TTC549 (cell line): ENCODE measurements around the gene CCDC13.
A peak's percentile ranks its signal among the peaks of the same experiment; 100 is the strongest.

ENCODE experiments used
- FAIRE-seq: peaks from 2 replicates; lab custom pipeline; 2012; peaks lifted over from hg19 to GRCh38; lab: Jason Lieb, UNC

CCDC13 gene

DNA sequence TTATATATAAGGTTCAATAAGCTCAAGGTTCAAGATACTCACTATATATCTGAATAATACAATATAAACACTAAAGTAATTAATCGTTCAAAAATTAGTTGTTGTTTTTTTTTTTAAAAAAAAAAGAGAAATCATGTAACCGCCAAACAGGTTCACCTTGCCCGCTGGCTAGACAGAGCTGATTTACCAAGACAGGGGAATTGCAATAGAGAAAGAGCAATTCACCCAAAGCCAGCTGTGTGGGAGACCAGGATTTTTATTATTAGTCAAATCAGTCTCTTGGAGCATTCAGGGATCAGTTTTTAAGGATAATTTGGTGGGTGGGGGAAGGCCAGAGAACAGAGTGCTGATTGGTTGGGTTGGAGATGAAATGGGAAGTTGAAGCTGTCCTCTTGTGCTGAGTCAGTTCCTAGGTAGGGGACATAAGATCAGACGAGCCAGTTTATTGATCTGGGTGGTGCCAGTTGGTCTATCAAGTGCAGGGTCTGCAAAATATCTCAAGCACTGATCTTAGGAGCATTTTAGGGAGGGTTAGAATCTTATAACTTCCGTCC, 23.4 kb upstream of the CCDC13 start:
- no peak for FAIRE-seq

DNA sequence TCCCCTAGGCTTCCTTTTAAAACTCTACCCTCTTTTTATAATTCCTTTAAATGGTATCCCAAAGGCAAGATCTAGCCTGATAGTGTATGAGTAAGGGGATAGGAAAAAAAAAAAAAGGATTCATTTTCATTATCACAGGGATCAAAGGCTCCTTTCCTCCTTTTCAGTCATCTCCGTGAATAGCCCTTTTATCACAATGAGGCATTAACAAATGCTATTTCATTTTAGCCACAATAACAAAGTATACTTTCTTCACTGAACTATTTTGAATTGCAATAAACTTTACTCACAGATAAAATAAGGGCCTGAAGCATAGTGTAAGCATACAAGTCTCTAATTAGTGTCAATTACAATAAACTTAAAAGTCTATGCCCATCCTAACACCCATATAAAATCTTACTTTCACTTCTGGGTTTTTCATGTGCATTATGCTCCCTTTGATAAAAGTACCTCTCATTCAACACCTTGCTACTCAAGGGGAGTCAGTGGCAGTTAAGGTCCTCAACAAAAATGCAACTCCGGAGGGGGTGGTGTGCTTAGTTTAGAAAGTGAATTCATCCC, 22.6 kb upstream of the CCDC13 start:
- no peak for FAIRE-seq

DNA sequence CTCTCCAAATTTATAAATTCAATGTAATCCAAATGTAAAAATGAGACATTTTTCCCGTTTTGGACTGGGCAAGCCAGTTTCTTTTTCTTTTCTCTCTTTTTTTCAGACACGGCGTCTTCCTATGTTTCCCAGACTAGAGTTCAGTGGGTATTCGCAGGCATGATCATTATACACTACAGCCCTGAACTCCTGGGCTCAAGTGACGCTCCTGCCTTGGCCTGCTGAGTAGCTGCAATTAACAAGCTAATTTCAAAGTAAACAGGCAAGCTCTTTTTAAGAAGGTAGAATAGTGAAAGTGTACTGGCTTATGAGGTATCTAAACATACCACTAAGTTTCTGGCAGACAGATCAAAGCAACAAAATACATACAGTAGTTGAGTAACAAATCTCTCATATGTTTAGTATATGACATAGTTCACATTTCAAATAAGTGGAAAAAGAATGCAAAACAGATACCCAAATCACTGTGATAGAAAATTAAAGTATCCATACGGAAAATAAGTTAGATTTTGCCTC, 17.7 kb upstream of the CCDC13 start:
- no peak for FAIRE-seq

DNA sequence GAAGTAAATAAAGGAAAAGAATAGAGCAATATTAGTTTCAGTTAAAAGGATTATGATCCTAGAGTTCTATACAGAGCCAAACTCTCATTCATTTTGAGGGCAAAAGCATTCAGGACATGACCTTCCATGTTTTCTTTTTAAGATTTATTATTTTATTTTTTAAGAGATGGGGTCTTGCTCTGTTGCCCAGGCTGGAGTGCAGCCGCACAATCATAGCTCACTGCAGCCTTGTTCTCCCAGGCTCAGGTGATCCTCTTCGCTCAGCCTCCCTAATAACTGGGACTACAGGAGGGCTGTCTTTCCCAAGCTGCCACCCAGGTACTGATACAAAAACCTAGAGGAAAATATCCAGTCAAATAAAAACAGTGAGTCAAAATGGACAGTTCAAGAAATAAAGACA, 13.6 kb upstream of the CCDC13 start:
- FAIRE-seq: no peak

DNA sequence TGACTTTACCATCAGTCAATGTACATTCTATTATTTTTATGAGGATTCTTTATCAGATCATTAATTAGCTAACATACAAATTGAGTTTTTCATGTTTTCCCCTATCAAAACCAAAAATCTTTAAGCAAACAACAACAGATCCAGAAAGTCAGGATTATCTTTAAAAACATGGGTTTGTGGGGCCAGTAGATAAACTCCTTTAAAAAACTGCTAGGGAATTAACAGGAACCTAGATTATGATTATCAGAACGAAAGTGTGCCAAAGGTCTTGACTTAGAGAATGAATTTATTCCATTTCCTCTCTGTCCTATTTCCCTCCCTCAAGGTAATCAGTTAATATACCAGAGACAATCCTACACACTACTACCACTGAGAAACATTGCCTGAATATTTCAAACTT, 13.2 kb upstream of the CCDC13 start:
- no peak for FAIRE-seq

DNA sequence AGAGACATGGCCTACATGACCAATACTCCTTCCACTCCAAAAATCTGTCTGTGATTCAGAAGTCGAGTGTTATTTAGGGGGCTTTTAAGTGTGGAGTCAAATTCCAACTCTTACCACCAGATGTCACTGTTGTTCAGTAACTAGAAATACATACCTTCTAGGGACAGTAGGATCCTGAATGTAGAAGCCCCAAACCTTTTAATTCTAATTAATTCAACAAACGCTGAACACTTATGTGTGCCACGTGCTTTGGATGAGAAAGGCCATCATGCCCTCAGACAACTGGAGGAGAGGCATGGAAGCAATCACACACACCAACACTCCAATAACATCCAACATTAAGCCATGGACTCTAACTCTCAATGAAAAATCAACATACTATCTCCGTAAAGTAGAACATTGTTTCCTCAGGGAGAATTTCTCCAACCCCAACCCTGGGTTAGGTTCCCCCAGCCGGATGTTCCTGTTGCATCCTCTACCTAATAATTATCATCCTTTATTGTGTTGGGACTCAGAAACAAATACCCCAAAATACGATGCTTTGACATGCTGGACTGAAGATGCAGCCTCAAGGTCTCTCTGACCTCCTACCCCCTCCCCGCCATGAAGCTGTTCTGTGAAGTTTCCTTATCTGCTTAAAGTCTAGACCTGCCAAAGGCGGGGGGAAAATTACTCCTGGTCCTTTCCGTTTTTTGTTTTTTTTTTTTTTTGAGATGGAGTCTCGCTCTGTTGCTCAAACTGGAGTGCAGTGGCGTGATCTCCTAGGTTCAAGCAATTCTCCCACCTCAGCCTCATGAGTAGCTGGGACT, 8.0 kb upstream of the CCDC13 start:
- peak; percentile 39 for FAIRE-seq

DNA sequence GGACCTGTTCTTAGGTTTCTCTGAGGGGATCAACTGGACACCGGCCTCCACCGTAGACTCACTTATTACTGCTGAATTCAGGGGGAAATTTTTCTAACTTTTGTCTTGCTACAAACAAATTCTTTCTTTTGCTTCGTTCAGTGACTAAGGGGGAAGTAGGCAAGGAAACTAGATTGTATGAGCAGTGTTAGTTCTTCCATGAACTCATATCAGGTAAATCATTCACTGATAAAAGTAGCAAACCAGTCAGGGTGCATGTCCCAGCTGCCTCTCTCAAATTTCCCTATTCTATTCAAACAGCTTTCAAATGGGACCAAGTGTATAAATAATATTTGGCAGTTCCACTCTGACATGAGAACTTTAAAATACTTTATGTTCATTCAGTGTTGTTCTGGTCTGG, 7.3 kb upstream of the CCDC13 start:
- no peak for FAIRE-seq

DNA sequence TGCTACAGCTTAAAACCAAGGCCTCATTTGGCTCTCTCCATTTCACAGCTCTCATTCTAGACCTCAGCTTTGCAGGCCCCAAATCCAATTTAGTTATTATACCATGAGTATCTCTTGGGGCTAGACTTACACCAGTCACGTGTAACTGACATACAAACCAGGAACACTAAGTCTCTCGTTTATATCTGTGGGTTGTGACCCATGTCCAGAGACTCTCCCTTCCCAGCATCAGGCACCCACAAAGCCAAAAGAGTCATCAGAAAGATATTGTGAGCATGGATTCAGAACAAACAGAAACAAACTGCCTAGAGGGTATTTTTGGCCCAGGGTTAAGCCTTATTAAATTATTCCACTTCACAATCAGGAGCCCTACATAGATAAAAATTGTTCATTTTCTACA, 5.6 kb upstream of the CCDC13 start:
- no peak for FAIRE-seq

DNA sequence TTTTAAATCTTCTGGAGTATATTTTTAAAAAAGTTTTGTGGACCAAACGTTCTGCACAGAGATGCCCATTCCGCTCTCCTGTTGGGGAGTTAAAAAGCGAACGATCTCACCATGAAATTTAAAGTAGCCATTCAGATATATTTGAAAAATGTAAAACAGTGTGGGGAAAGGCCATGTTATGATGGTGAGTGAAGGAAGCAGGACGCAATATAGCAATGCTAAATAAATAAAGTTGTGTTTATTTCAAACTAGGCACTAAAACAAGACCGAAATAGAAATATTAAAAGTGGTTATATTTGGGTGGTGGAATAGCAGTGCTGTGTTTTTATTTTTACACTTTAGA, 327 bp upstream of the CCDC13 start:
- FAIRE-seq: no peak

DNA sequence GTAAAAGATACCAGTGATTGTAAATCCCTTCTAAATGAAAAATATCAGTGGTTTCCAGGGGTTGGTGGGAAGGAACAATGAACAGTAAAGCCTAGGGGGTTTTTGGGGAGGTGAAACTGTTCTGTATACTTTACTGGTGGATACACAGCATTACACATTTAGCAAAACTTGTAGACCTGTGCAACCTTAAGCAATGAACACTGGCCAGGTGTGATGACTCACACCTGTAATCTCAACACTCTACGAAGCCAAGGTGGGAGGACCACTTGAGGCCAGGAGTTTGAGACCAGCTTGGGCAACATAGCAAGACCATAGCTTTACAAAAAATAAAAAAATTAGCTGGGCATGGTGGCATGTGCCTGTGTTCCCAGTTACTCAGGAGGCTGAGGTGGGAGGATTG, 1.8 kb downstream of the CCDC13 start:
- FAIRE-seq: no peak

DNA sequence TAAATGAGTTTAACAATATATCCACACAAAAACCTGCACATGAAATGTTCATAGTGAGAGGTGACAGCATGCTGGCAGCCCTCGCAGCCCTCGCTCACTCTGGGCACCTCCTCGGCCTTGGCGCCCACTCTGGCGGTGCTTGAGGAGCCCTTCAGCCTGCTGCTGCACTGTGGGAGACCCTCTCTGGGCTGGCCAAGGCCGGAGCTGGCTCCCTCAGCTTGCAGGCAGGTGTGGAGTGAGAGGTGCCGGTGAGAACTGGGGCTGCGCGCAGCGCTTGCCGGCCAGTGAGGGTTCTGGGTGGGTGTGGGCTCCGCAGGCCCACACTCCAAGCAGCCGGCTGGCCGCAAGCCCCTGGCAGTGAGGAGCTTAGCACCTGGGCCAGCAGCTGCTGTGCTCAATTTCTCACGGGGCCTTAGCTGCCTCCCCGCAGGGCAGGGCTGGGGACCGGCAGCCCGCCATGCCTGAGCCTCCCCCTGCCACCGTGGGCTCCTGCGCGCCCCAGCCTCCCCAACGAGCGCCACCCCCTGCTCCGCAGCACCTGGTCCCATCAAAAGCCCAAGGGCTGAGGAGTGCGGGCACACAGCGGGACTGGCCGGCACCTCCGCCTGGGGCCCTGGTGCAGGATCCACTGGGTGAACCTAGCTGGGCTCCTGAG, 3.4 kb downstream of the CCDC13 start:
- FAIRE-seq: no peak

DNA sequence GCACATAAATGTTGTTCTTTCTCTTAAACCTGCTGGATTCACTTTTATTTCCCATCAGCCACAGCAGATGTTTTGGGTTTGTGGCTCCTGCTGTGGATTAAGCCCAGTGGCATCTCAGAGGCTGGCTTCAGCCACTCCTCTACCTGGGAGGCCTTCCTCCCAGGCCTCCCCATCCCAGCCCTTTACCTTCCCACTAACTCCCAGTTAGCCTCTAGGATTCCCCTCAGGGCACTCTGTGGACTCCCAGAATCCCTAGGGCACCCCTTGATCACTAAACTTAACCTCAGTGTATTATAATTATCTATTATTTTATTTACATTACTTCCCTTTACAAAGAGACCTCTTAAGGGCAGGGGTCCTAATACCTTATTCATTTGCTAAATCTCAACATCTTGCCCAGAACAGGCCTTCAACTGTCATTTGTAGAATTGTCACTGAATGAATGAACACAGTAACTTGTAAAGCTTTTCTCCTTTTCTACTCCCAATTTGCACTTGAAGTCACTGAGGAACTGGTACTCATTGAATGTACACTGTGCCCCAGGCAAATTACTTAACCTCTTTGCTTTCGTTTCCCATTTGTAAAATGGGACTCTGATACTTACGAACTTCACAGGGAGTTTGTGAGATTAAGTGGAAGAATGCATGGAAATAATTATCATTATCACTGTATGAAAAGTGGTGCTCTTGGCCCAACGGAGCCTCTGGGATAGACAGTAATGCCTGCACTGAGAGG, 8.3 kb downstream of the CCDC13 start:
- FAIRE-seq: no peak

DNA sequence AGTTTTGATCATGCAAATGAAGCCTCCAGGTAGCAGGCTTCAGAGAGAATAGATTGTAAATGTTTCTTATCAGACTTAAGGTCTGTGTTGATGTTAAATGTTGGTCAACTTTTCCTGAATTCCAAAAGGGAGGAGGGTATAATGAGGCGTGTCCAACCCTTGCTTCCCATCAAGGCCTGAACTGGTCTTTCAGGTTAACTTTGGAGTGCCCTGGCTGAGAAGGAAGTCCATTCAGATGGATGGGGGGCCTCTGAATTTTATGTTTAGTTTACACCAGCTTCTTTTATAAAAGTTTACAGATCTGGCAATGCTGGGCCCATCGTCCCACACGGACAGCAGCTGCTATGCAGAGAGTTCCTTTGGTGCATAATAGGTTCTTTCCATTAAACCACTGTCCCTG, 8.9 kb downstream of the CCDC13 start:
- no peak for FAIRE-seq

DNA sequence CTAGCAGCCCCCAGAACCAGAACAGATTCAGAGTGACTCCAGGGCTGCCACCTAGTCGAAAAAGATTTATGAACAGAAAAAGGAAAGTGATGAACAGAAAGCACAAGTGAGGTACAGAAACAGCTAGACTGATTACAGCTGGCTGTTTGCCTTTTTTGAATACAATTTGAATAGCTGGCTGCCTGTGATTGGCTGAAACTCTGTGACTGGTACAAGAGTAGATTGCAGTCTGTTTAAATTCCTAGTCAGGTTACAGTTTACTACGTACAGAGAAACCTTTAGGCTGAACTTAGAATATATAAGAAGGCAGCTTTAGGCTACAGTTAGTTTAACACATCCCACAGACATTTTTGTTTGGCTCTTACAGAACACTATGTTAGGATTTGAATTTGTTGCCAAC, 10.0 kb downstream of the CCDC13 start:
- no peak for FAIRE-seq

DNA sequence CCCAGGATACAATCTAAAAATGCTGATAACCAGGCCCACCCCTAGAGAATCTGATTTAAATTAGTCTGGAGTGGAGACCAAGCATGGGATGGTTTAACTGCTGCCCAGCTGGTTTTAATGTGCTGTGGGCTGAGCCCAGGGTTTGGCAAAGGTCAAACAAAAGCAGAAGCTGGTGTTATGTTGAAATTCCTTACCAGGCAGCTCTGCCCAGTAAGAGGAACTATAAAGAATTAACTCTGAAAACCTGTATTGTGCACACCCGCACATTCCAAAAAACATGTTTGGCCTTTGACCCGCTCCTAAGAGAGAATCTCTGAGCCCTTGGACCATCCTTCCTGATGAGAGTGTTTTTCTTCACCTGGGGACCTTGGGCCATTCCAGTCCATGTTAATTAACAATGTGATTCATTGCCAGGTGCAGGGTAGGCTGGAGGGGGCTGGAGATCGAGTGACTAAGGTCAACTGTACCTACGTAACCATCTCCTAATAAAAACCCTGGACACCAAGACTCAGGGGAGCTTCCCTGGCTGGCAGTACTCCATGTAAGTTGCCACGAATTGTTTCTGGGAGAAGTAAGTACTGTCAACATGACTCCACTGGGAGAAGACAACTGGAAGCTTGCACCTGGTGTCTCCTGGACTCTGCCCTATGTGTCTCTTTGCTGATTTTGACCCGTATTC, 10.9 kb downstream of the CCDC13 start:
- no peak for FAIRE-seq

DNA sequence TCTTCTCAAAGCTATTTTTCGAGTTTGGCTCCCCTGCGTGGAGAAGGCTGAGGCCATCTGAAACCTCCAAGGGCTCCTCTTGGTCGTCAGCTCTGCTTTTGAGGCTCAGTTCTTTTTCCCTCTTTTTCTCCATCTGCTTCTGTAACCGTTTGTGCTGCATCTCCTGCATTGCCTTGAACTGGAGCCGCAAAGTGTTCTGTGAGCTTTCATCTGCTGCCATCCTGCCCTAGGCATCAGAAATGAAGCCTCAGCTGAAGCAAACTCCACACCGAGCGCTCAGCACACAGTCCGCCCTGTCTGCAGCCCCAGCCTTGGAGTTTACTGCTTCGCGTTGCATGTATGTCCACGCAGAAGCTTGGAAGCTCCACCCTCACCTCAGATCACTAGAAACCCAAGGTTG, 14.9 kb downstream of the CCDC13 start:
- FAIRE-seq: no peak

DNA sequence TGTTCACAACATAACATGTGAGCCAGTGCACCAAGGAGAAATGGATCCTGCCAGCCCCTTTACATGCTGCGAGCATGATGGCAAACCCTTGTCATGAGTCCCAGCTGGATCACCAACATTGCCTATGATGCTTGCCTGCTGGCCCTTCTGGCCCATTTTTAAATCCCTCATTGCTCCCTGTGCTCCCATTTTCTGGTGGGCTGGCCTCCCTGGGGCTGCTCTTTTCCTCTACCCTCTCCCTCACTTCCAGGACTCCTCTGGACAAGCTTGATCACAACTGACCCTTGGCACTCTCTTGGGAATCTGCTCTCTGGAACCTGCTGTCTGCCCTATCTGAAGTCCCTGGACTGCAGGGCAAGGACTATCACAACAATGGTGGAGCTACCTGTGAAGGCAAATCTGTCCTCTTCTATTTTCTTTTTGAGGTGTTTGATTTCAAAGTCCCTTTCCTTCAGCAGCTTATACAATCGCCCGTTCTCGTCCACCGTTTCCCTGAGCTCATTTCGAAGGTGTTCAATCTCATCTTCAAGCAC, 16.3 kb downstream of the CCDC13 start:
- no peak for FAIRE-seq

DNA sequence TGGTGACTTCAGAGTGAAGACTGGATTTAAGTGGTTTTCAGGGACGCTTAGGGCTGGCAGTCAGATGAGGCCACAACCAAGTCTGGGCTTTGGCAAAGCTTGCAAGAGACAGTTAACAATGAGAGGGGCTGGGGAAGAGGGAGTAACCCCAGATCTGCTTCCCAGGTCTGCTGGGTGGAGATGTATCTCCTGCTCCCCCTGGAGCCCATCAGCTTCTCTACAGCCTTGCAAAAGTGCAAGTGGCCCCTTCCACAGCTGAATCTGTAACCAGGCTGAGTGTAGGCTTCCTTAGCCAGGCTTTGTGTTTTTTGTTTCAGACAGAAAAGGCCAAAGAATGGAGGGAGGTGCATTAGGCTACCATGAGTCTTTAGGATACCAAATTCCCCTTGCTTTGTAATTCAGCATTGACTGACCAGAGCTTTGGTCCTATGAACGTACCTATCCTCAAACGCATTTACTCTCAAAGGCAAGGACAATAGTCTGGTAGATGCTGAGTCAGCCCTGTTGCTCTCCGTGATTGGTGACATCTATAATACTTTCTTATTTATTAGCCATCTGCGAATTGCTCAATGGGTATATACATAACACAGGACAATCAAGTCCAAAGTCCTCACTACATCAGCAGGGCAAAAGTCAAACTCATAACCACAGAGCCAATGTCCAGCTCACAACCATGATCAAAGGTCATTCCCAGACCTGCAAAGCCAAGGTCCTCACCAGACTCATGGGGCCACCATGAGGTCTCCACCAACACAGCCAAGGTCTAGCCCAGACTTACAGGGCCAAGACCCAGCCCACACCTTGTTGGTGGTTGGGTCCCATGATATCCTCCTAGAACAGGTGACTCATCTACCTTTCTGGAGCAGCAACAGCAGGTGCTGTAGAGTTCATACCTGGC, 17.1 kb downstream of the CCDC13 start:
- no peak for FAIRE-seq

DNA sequence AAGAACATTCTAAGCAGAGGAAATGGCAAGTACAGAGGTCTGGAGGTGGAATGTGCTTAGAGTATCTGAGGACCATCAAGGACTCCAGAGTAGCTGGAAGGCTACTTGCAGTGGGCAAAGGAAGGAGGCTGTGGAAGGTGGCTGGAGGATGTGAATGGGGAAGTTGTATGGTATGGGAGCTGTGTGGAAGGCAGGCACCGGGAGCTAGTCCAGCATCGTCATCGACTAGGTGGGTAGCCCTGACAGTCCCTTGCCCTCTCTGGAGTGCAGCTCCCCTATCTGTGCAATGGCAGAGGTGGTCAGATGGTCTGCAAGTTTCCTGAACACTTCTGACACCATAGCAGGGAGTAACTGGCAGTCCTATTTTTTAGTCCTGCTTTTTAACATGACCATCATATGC, 19.3 kb downstream of the CCDC13 start:
- no peak for FAIRE-seq

DNA sequence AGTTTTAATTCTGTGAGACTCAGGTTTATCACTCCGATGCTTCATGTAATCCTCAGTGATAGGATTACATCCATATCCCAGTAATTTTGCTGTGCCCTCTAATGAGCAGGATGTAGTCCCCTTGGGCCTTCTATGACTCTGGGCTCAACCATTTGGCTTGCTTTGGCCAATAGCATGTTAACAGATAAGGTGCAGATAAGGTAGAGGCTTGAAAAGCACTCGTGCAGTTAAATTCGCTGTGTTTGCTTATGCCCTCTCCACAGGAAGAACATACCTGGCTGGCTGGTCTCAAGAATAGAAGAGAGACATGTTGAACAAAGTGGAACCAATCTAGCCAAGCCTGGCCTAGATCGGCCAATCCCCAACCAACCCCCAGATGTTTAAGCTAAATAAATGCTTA, 20.1 kb downstream of the CCDC13 start:
- FAIRE-seq: no peak

DNA sequence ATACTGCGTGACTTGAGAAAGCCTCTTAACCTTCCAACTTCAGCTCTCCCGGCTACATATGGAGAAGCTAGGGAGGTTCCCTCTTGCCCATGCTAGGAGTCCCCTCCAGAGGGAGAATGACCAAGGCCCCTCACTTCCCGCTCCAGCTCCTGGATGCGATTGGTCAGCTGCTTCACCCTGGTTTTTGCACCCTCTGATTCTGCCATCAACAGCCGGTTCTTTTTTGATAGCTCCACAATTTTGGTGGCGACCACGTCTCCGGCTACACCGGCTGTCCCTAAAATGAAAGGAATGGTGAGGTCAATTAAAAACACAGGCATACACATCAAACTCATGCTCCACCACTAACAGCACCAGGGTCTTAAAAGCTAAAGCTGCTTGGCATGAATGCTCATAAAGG, 20.6 kb downstream of the CCDC13 start:
- FAIRE-seq: no peak
